Neural crest cell (in vitro differentiated cells): ENCODE measurements around the gene PRDM8. TPM values are rescaled to one million over a fixed set of nuclear protein-coding genes. Genes with fewer than 3 reads are reported as not detected.

Experiments
- DNase-seq: peaks from one replicate; pipeline ENCODE4 v3.0.0; 2021; ENCODE audit warnings: low read depth, mixed read lengths, low spot score
- H3K27ac Mint-ChIP-seq: one replicate; pipeline ENCODE4 v1.8.0; 2021; ENCODE audit warnings: mild to moderate bottlenecking, mixed read lengths; ENCODE audit not compliant: unreplicated experiment
- H3K27me3 Mint-ChIP-seq: 2 replicates; pipeline ENCODE4 v1.8.0; 2021; ENCODE audit warnings: low read depth, mild to moderate bottlenecking, mixed read lengths
- H3K36me3 Mint-ChIP-seq: 2 replicates; pipeline ENCODE4 v1.8.0; 2021; ENCODE audit warnings: low read depth, mild to moderate bottlenecking, mixed read lengths
- H3K4me1 Mint-ChIP-seq: 2 replicates; pipeline ENCODE4 v1.8.0; 2021; ENCODE audit warnings: mixed read lengths
- H3K4me3 Mint-ChIP-seq: one replicate; pipeline ENCODE4 v1.8.0; 2021; ENCODE audit warnings: mild to moderate bottlenecking, mixed read lengths
- H3K9me3 Mint-ChIP-seq: 2 replicates; pipeline ENCODE4 v1.8.0; 2021; ENCODE audit warnings: mixed read lengths
- CTCF ChIP-seq: fragments of 200-600 bp; sonication (generic); conservative IDR thresholded peaks from 2 replicates; pipeline ENCODE4 v1.5.0; 2021; ENCODE audit warnings: antibody characterized with exemption, mild to moderate bottlenecking
- long read RNA-seq: library from polyadenylated mRNA; unstranded; transcript quantifications from one replicate; pipeline ENCODE4 v2.0.0, GENCODE V29; 2020
- total RNA-seq: library from RNA; stranded (reverse); gene quantifications from 2 replicates; pipeline ENCODE4 v1.2.1, GENCODE V29; 2021

Gene PRDM8
- 2.6 and 2.9 TPM in 2 replicates for total RNA-seq
- long read RNA-seq: 0 reads

DNA sequence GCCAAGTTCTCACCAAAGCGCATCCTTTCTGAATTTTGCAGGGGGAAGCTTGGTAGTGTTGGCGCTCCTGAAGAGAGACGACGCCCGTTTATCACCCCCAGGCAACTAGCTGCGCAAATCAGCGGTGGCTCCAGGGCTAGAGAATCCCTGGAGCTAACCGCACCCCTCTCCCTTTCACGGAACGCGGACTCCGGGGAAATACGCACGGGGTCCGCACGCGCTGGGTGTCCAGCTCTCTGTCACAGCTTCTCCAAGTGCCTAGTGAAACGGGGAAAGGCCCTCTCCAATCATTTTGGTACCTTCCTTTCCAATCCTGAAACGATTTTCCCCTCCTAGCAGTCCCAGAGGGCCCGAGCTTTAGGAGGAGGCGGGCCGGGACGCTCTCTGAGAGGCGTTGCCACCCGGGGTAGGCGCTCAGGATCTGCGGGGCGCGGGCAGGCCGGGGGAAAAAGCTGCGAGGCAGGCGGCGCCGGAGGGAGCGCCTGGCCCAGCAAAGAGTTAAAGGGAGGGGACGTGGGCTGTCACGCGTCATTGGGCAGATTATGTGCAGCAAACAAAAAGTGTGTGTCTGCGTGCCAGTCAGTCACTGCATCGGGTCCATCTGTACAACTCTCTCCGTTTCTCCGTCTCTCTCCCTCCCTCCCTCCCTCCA is at the start of gene PRDM8:
Gene PRDM8 (plus strand): TSS at position 582 of the 652 bp plus-strand sequence. CDS start 2,578 bp downstream, outside the sequence.
- no peak for DNase-seq

GRCh38 chr4:80150387-80151180 is 46.7 kb upstream of the PRDM8 start:
- no peak for DNase-seq
- no peaks in the 10 kb centered on the region for H3K9me3 Mint-ChIP-seq
- no peak for TF ChIP-seq CTCF
- peaks cover 2% of the 10 kb centered on the region for H3K27me3 Mint-ChIP-seq
- H3K27ac Mint-ChIP-seq: no peak overlapping the region
- H3K36me3 Mint-ChIP-seq: no peaks in the 10 kb centered on the region
- no peaks in the 10 kb centered on the region for H3K4me1 Mint-ChIP-seq
- H3K4me3 Mint-ChIP-seq: no peak overlapping the region

More for the DNA sequence above, at the start of gene PRDM8:
- Mint-ChIP-seq H3K27ac (peak within 1 kb of the TSS; percentile 59), H3K4me3 (peak within 1 kb of the TSS; percentile 85), H3K36me3 (no peaks in the 10 kb centered on the region), H3K4me1 (peaks cover 38% of the 10 kb centered on the region), H3K27me3 (peaks cover 98% of the 10 kb centered on the region), H3K9me3 (no peaks in the 10 kb centered on the region)
- no peak for TF ChIP-seq CTCF

- H3K4me3 Mint-ChIP-seq: no peak overlapping the region
- no peaks in the 10 kb centered on the region for H3K36me3 Mint-ChIP-seq
- H3K4me1 Mint-ChIP-seq: no peaks in the 10 kb centered on the region
- no peak for DNase-seq
- no peaks in the 10 kb centered on the region for H3K9me3 Mint-ChIP-seq
- TF ChIP-seq CTCF: no peak
- no peak overlapping the region for H3K27ac Mint-ChIP-seq
- peaks cover 2% of the 10 kb centered on the region for H3K27me3 Mint-ChIP-seq
These were observed 45.3 kb upstream of the PRDM8 start for GRCh38 chr4:80151981-80152380.

GRCh38 chr4:80153874-80154544 is 43.3 kb upstream of the PRDM8 start:
- Mint-ChIP-seq H3K27ac (no peak overlapping the region), H3K36me3 (peaks cover 2% of the 10 kb centered on the region), H3K4me1 (no peaks in the 10 kb centered on the region), H3K27me3 (peaks cover 2% of the 10 kb centered on the region), H3K9me3 (no peaks in the 10 kb centered on the region), H3K4me3 (no peak overlapping the region)
- no peak for DNase-seq
- TF ChIP-seq CTCF: no peak

- H3K36me3 Mint-ChIP-seq: peaks cover 2% of the 10 kb centered on the region
- H3K27ac Mint-ChIP-seq: no peak overlapping the region
- H3K4me3 Mint-ChIP-seq: no peak overlapping the region
- H3K27me3 Mint-ChIP-seq: peaks cover 2% of the 10 kb centered on the region
- no peaks in the 10 kb centered on the region for H3K4me1 Mint-ChIP-seq
- no peak for DNase-seq
- no peaks in the 10 kb centered on the region for H3K9me3 Mint-ChIP-seq
- TF ChIP-seq CTCF: no peak
These were observed 42.8 kb upstream of the PRDM8 start for GRCh38 chr4:80154545-80154933.
